Posterior vena cava (tissue), 2 donors: ENCODE data around the gene MYMK. TPM values are rescaled to one million over a fixed set of nuclear protein-coding genes. Genes with fewer than 3 reads are reported as not detected.

Experiments used
- DNase-seq: peaks from one replicate; pipeline ENCODE4 v3.0.0-alpha.2; 2020; ENCODE audit warnings: low spot score
- intact Hi-C, 2 donors: fragments of 100-400 bp; cut with DNase I; formaldehyde crosslinking; loops; one replicate each; pipeline versions ENCODE4 v1.14.1 to v1.14.2; 2022 to 2023
- total RNA-seq, 2 donors: library from RNA; stranded (reverse); fragmentation: NEBNext Ultra II Directional; extraction: Animal tissue kit (Norgen Biotek cat#: 25700); gene quantifications; one replicate each; pipeline ENCODE4 v1.2.1, GENCODE V29; 2021
- donor health status: DM: yes; HTN: yes; CAD: no.
- donor health status: DM: yes; HTN: yes; CAD: no.

MYMK gene
- total RNA-seq, 2 donors from 2014 or later = not detected

- intact Hi-C loops = no loop called here
- no peak for DNase-seq
Measured at GRCh38 chr9:133510926-133511505, 13.7 kb downstream of the MYMK start.

GRCh38 chr9:133509179-133510083 is 15.3 kb downstream of the MYMK start:
- intact Hi-C loops = no loop called here
- DNase-seq = no peak

- no peak for DNase-seq
- intact Hi-C loops = no loop called here
Measured at GRCh38 chr9:133508046-133508445, 16.7 kb downstream of the MYMK start.

- DNase-seq = no peak
Measured at GRCh38 chr9:133507246-133507965, 17.4 kb downstream of the MYMK start.

GRCh38 chr9:133506653-133507038 is 18.1 kb downstream of the MYMK start:
- intact Hi-C loops = no loop called here
- DNase-seq = peak; percentile 94

More at GRCh38 chr9:133507246-133507965, 17.4 kb downstream of the MYMK start:
- intact Hi-C loops = no loop called here

GRCh38 chr9:133505901-133506652 is 18.7 kb downstream of the MYMK start:
- intact Hi-C loops = no loop called here

GRCh38 chr9:133505186-133505830 is 19.5 kb downstream of the MYMK start:
- DNase-seq = no peak
- intact Hi-C loops = no loop called here

More at GRCh38 chr9:133505901-133506652, 18.7 kb downstream of the MYMK start:
- DNase-seq = peak; percentile 94

- intact Hi-C loops = no loop called here
- DNase-seq = no peak
Measured at GRCh38 chr9:133502112-133502511, 22.6 kb downstream of the MYMK start.

GRCh38 chr9:133499892-133500270 is 24.9 kb downstream of the MYMK start:
- intact Hi-C loops = no loop called here
- no peak for DNase-seq

- DNase-seq = no peak
- intact Hi-C loops = no loop called here
Measured at GRCh38 chr9:133499132-133499891, 25.4 kb downstream of the MYMK start.

- peak; percentile 69 for DNase-seq
- intact Hi-C loops = no loop called here
Measured at GRCh38 chr9:133496861-133497842, 27.6 kb downstream of the MYMK start.

- intact Hi-C loops = no loop called here
- peak; percentile 53 for DNase-seq
Measured at GRCh38 chr9:133495327-133496293, 29.1 kb downstream of the MYMK start.

GRCh38 chr9:133494636-133495326 is 30.0 kb downstream of the MYMK start:
- DNase-seq = peak; percentile 69

GRCh38 chr9:133493845-133494540 is 30.8 kb downstream of the MYMK start:
- intact Hi-C loops = loop anchor here in 1 of 2 donors (5.0 kb wide), 1 partner anchor 312 kb away; no protein-coding TSS in a partner anchor

More at GRCh38 chr9:133494636-133495326, 30.0 kb downstream of the MYMK start:
- intact Hi-C loops = loop anchor here in 1 of 2 donors (5.0 kb wide), 1 partner anchor 312 kb away; no protein-coding TSS in a partner anchor

More at GRCh38 chr9:133493845-133494540, 30.8 kb downstream of the MYMK start:
- peak; percentile 68 for DNase-seq
